K562 (cell line): ENCODE results near the gene GFRA1.

Experiments used
- ASH1L ChIP-seq: fragments of 450-650 bp; IDR thresholded peaks from 2 replicates; pipeline ENCODE4 v1.6.1; 2018; ENCODE audit warnings: borderline replicate concordance, mild to moderate bottlenecking, low read depth; ENCODE audit not compliant: partially characterized antibody
- FOXM1 ChIP-seq, 2 experiments: fragments of 450-650 bp in 1 of 2; sonication (generic) in 1 of 2; formaldehyde crosslinking in 1 of 2; IDR thresholded peaks; 2 replicates each; pipeline versions ENCODE4 v1.6.1 to v1.9.0; 2017 to 2022; ENCODE audit warnings: low read depth in 2 of 2, mild to moderate bottlenecking in 2 of 2, missing genetic modification reagents in 1 of 2, moderate library complexity in 1 of 2
- KAT2B ChIP-seq: IDR thresholded peaks from one replicate; pipeline ENCODE4 v1.6.1; 2012; ENCODE audit warnings: low read depth, mild to moderate bottlenecking, control low read depth, inconsistent platforms, low read length, moderate library complexity
- KLF6 ChIP-seq: fragments of 250-450 bp; sonication (Bioruptor Pico); IDR thresholded peaks from 2 replicates; pipeline ENCODE4 v1.4.0; 2020; ENCODE audit warnings: mild to moderate bottlenecking, moderate library complexity, borderline replicate concordance
- SMC3 ChIP-seq: conservative IDR thresholded peaks from 2 replicates; pipeline ENCODE4 v1.6.1; 2011; ENCODE audit warnings: low read depth, low read length, improper control_type of control experiment; ENCODE audit not compliant: insufficient read depth
- TRIM28 ChIP-seq: fragments of 450-650 bp; IDR thresholded peaks from 2 replicates; pipeline ENCODE4 v1.6.1; 2017
- U2AF2 ChIP-seq: fragments of 200-400 bp; formaldehyde crosslinking; optimal IDR thresholded peaks from 2 replicates; pipeline ENCODE3; 2017; ENCODE audit warnings: low read depth, mild to moderate bottlenecking, low read length
- ZFPM2 ChIP-seq: fragments of 250-450 bp; sonication (Bioruptor Pico); IDR thresholded peaks from 2 replicates; pipeline ENCODE4 v1.5.1; 2022; ENCODE audit warnings: mild to moderate bottlenecking
- ZNF408 ChIP-seq: fragments of 250-450 bp; sonication (Bioruptor Pico); IDR thresholded peaks from 2 replicates; pipeline ENCODE4 v1.4.0; 2020; ENCODE audit warnings: low read depth, mild to moderate bottlenecking, moderate library complexity

- TF ChIP-seq ASH1L (no peak), KAT2B (no peak), U2AF2 (no peak), SMC3 (no peak), KLF6 (CRISPR knock-in tag) (no peak), FOXM1 (IDR thresholded peaks at IDR 0.05; ENCODE audit: low read depth) (no peak), FOXM1 (CRISPR knock-in tag; IDR thresholded peaks at IDR 0.05; ENCODE audit: low read depth) (no peak), ZFPM2 (CRISPR knock-in tag) (no peak), TRIM28 (no peak), ZNF408 (no peak)
Observed at GRCh38 chr10:116270126-116270770, 2.8 kb downstream of the GFRA1 start.
